ENCODE results near the gene FOXA2. TPM values are rescaled to one million over a fixed set of nuclear protein-coding genes. Genes with fewer than 3 reads are reported as not detected.

The FOXA2 gene
- total and polyA plus RNA-seq, 2 of the 13 experiments (the other 11 are each of a cell fraction or from before 2014, with no cell fraction given): 8.8 to 12.2 TPM

- TF ChIP-seq SOX5 (CRISPR knock-in tag; IDR thresholded peaks at IDR 0.05; ENCODE audit: borderline replicate concordance) (0 out of 2 replicates have a peak, but pooled peaks have one; percentile 11), NFKBIZ (CRISPR knock-in tag; IDR thresholded peaks at IDR 0.05) (no peak), FLYWCH1 (CRISPR knock-in tag; IDR thresholded peaks at IDR 0.05) (no peak), ZFP82 (CRISPR knock-in tag; IDR thresholded peaks at IDR 0.05; ENCODE audit: borderline replicate concordance) (no peak), NFAT5 (CRISPR knock-in tag; IDR thresholded peaks at IDR 0.05) (no peak), ZBTB10 (CRISPR knock-in tag; IDR thresholded peaks at IDR 0.05; ENCODE audit: borderline replicate concordance) (no peak), TBX2 (CRISPR knock-in tag; IDR thresholded peaks at IDR 0.05; ENCODE audit: borderline replicate concordance) (no peak), ZNF563 (CRISPR knock-in tag; IDR thresholded peaks at IDR 0.05) (no peak), PPARG (CRISPR knock-in tag; conservative IDR thresholded peaks at IDR 0.05) (no peak), ZNF609 (CRISPR knock-in tag; IDR thresholded peaks at IDR 0.05; ENCODE audit: borderline replicate concordance) (no peak), FOXA1 (IDR thresholded peaks at IDR 0.05) (no peak), FOXA1 (CRISPR knock-in tag; IDR thresholded peaks at IDR 0.05) (peak; percentile 65), TCF12 (IDR thresholded peaks at IDR 0.05) (no peak), TCF12 (CRISPR knock-in tag; IDR thresholded peaks at IDR 0.05) (no peak), RNF2 (conservative IDR thresholded peaks at IDR 0.05; ENCODE audit: low read depth) (no peak), KAT7 (CRISPR knock-in tag; IDR thresholded peaks at IDR 0.05; ENCODE audit: borderline replicate concordance) (no peak), FIP1L1 (IDR thresholded peaks at IDR 0.05; ENCODE audit: borderline replicate concordance, insufficient read depth, low read depth, low read length) (no peak), KDM2A (CRISPR knock-in tag; IDR thresholded peaks at IDR 0.05; ENCODE audit: borderline replicate concordance, low read depth) (no peak), MAF1 (CRISPR knock-in tag; IDR thresholded peaks at IDR 0.05; ENCODE audit: borderline replicate concordance) (no peak)
These were observed 38.0 kb downstream of the FOXA2 start (continued) for GRCh38 chr20:22546344-22546743.
